Stomach (tissue), 4 donors: ENCODE measurements around the gene OLFML3.

Experiments
- CTCF ChIP-seq, 7 experiments: fragments of 450-650 bp in 4 of 7; fragments of 200-600 bp in 3 of 7; sonication (generic) in 3 of 7; IDR thresholded peaks; one replicate each; pipeline ENCODE4 v1.5.1; 2016 to 2019; ENCODE audit warnings: antibody characterized with exemption in 7 of 7, control low read depth in 2 of 7, mild to moderate bottlenecking in 1 of 7
- POLR2A ChIP-seq, 4 donors: fragments of 450-650 bp; IDR thresholded peaks; one replicate each; pipeline ENCODE4 v1.6.1; 2016; ENCODE audit warnings: antibody characterized with exemption in 4 of 4, control low read depth in 2 of 4, mild to moderate bottlenecking in 1 of 4, moderate library complexity in 1 of 4
- POLR2AphosphoS5 ChIP-seq, 3 donors: sonication (generic); formaldehyde crosslinking; IDR thresholded peaks; one replicate each; pipeline ENCODE4 v1.6.1; 2016; ENCODE audit warnings: antibody characterized with exemption in 3 of 3

- TF ChIP-seq CTCF (IDR thresholded peaks at IDR 0.05) = no peak
- no peak for TF ChIP-seq POLR2A (IDR thresholded peaks at IDR 0.05)
- TF ChIP-seq POLR2AphosphoS5 (IDR thresholded peaks at IDR 0.05) = no peak
Measured at GRCh38 chr1:113972954-113973353, 6.3 kb upstream of the OLFML3 start.
